Activated CD4-positive, alpha-beta T cell treated with anti-CD3 and anti-CD28 coated beads, Interleukin-2, amount 10 ng/mL, durations not matched to agents 24 days and 14 days (primary cell): Measurements from ENCODE around the gene SYT17. TPM values are rescaled to one million over a fixed set of nuclear protein-coding genes. Genes with fewer than 3 reads are reported as not detected.

Experiments used
- DNase-seq: peaks from one replicate; pipeline ENCODE4 v3.0.0; 2022
- H3K27ac Mint-ChIP-seq: one replicate; pipeline ENCODE4 v1.8.0; 2022; ENCODE audit warnings: mild to moderate bottlenecking, mixed read lengths
- H3K27me3 Mint-ChIP-seq: one replicate; pipeline ENCODE4 v1.8.0; 2022; ENCODE audit warnings: mixed read lengths
- H3K36me3 Mint-ChIP-seq: one replicate; pipeline ENCODE4 v1.8.0; 2022; ENCODE audit warnings: low read depth, mild to moderate bottlenecking, mixed read lengths
- H3K4me1 Mint-ChIP-seq: one replicate; pipeline ENCODE4 v1.8.0; 2021; ENCODE audit warnings: mixed read lengths
- H3K4me3 Mint-ChIP-seq: one replicate; pipeline ENCODE4 v1.8.0; 2022; ENCODE audit warnings: mild to moderate bottlenecking, moderate library complexity, mixed read lengths
- H3K9me3 Mint-ChIP-seq: one replicate; pipeline ENCODE4 v1.8.0; 2021; ENCODE audit warnings: mixed read lengths
- intact Hi-C: fragments of 100-400 bp; cut with micrococcal nuclease; formaldehyde crosslinking; loops from one replicate; pipeline ENCODE4 v1.15.1; 2023
- total RNA-seq: library from RNA; stranded (reverse); gene quantifications from 2 replicates; pipeline ENCODE4 v1.2.3, GENCODE V29; 2022

Gene SYT17
- total RNA-seq, 1 donor from 2014 or later: 1.3 TPM

DNA sequence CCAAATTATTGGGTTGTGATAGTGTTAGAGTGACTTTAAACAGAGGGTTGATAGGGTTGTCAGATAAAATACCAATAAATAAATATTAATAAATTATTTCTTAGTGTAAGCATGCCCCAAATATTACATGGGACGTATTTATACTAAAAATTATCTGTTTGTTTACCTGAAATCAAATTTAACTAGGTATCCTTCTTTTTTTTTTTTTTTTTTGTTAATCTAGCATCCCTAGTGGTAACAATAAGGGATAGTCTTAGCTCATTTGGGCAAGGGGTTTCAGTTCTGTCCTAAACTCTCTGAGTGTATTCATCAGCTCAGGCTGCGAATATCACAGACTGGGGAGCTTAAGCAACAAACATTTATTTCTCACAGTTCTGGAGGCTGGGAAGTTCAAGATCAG is 118.8 kb downstream of the SYT17 start:
- DNase-seq: no peak
- Mint-ChIP-seq H3K27me3 (peaks cover 7% of the 10 kb centered on the region), H3K4me3 (no peak overlapping the region), H3K9me3 (no peaks in the 10 kb centered on the region), H3K4me1 (peaks cover 12% of the 10 kb centered on the region), H3K36me3 (no peaks in the 10 kb centered on the region), H3K27ac (no peak overlapping the region)
- intact Hi-C loops: no loop called here

DNA sequence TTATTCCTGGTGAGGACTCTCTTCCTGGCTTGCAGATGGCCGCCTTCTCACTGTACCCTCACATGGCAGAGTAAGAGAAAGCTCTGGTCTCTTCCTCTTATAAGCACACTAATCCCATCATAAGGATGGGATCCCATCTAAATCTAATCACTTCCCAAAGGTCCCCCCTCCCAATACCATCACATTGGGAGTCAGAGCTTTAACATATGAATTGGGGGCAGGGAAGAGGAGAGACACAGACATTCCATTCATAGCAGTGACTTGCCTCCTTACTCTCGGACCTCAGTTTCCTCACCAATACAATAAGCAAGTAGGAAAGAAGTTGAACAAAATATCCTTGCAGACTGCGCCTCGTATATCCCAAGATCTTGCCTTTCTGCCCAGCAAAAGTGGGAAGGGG is 119.2 kb downstream of the SYT17 start:
- no peaks in the 10 kb centered on the region for H3K9me3 Mint-ChIP-seq

DNA sequence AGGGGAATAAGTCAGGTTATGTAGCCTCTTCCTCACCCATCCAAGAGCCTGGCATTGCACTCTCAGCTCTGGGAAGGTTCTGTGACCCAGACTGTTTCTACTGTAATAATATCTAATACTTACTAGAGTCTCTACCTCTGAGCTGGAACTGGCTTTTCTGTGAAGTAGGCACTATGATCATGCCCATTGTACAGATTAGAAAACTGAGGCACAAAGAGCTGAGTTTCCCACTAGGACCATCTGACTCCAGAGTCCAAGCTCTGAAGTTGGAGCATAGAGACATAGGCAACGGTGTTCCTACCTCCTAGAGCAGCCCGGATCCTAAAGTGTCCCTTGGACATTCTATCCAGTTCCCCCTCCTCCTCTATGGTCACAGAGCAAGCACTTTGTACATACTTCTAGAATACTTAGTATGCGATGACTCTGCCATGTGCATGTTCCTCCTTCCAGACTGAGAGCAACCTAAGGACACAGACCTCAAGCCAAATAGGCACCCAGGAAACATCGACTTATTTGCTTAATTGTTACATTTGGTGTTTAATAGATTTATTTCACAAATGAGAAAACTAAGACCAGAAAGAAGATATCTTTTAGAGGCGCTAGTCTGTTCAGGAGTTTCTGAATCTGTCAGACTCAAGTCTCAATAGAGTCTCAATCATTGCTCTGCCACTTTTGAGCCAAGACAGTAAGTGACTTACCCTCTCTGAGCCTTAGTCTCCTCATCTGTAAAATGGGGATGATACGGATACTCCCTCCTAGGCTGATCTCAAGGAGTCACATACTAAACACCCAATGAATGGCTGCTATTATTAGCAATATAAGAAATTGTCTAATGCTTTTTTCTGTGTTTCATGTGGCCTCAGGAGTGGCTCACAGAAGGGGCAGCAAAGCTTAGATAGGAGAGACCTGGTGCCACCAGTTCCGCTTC is 121.1 kb downstream of the SYT17 start:
- Mint-ChIP-seq H3K4me3 (no peak overlapping the region), H3K4me1 (peaks cover 17% of the 10 kb centered on the region), H3K9me3 (peaks cover 9% of the 10 kb centered on the region), H3K27ac (no peak overlapping the region), H3K36me3 (no peaks in the 10 kb centered on the region), H3K27me3 (peaks cover 7% of the 10 kb centered on the region)
- intact Hi-C loops: no loop called here
- DNase-seq: no peak

More for the DNA sequence above, 119.2 kb downstream of the SYT17 start:
- no peaks in the 10 kb centered on the region for H3K36me3 Mint-ChIP-seq
- peaks cover 12% of the 10 kb centered on the region for H3K4me1 Mint-ChIP-seq
- H3K27me3 Mint-ChIP-seq: peaks cover 7% of the 10 kb centered on the region
- no peak overlapping the region for H3K27ac Mint-ChIP-seq
- DNase-seq: no peak
- H3K4me3 Mint-ChIP-seq: no peak overlapping the region
- intact Hi-C loops: no loop called here

DNA sequence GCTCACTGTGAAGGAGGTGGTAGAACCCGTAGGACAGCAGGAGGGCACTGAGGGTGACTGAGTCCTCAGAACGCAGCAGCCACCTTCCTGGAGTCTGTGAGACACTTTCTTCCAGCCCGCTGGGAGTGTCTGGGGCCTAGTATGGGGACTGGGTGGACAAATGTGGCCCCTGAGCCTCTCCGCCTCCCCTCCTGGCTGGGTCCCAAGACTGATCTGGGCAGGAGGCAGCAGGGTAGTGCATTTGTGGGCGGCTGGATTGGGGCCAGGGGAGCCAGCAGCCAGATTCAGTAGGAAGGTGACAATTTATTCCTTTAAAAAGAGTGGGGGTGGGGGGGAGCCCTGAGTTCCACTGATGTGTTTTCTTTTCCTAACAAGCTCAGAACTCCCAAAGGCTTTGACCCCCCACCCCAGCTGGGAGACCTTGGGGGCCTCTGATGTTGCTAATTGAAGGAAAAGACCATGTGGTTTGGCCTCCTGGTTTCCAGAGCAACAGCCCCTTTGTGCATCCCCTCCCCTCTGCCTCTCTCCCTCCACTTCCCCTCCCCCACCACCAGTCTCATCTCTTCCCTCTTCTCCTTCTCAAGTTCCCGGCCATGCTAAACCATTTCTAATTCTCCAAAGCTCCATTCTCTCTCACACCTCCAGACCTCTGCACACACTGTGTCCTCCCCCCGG is 121.9 kb downstream of the SYT17 start:
- peaks cover 3% of the 10 kb centered on the region for H3K36me3 Mint-ChIP-seq
- H3K27ac Mint-ChIP-seq: peak overlapping the region; percentile 80
- peaks cover 23% of the 10 kb centered on the region for H3K4me1 Mint-ChIP-seq
- H3K4me3 Mint-ChIP-seq: no peak overlapping the region
- DNase-seq: no peak
- intact Hi-C loops: loop anchor here (5.0 to 10.0 kb wide), 2 partner anchors 65 to 223 kb away; partner anchors contain the start of gene COQ7
- peaks cover 14% of the 10 kb centered on the region for H3K9me3 Mint-ChIP-seq
- H3K27me3 Mint-ChIP-seq: peaks cover 5% of the 10 kb centered on the region

DNA sequence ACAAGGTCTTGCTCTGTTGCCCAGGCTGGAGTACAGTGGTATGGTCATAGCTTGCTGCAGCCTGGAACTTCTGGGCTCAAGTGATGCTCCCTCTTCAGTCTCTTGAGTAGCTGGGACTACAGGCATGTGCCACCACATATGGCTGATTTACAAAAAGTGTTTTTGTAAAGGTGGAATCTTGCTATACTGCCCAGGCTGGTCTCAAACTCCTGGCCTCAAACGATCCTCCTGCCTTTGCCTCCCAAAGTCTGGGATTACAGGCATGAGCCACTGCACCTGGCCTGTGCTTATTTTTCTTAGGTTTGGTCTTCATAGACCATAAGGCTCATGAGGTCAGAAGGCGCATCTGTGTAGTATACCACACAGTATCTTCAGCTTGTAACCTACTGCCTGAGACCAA is 122.8 kb downstream of the SYT17 start:
- peaks cover 6% of the 10 kb centered on the region for H3K36me3 Mint-ChIP-seq
- H3K27ac Mint-ChIP-seq: peak overlapping the region; percentile 64
- intact Hi-C loops: loop anchor here (5.0 to 10.0 kb wide), 2 partner anchors 66 to 224 kb away; partner anchors contain the start of gene COQ7
- peaks cover 26% of the 10 kb centered on the region for H3K4me1 Mint-ChIP-seq
- no peak overlapping the region for H3K4me3 Mint-ChIP-seq
- peaks cover 14% of the 10 kb centered on the region for H3K9me3 Mint-ChIP-seq
- peaks cover 5% of the 10 kb centered on the region for H3K27me3 Mint-ChIP-seq
- no peak for DNase-seq

DNA sequence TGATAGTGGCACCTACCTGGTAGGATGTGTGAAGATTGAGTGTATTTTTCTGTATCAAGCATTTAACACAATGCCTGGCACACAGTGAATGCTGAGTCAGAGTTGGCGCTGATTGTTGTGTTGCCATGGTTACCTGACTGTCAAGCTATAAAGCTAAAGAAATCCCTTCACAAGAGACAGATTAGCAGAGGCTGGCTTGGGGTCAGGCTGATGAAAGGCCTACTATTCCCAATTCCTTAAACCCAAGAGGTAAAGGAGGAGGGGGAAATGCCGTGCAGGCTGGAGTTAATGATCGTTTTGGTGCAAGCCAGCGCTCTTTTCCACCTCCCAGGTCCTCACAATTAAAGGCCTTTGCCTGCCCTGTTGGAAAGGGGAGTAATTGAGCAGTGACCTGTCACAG is 123.4 kb downstream of the SYT17 start:
- peaks cover 14% of the 10 kb centered on the region for H3K9me3 Mint-ChIP-seq
- DNase-seq: no peak
- peaks cover 6% of the 10 kb centered on the region for H3K36me3 Mint-ChIP-seq
- peaks cover 26% of the 10 kb centered on the region for H3K4me1 Mint-ChIP-seq
- intact Hi-C loops: loop anchor here (5.0 to 10.0 kb wide), 2 partner anchors 67 to 224 kb away; partner anchors contain the start of gene COQ7
- peaks cover 5% of the 10 kb centered on the region for H3K27me3 Mint-ChIP-seq
- peak overlapping the region; percentile 64 for H3K27ac Mint-ChIP-seq
- no peak overlapping the region for H3K4me3 Mint-ChIP-seq

DNA sequence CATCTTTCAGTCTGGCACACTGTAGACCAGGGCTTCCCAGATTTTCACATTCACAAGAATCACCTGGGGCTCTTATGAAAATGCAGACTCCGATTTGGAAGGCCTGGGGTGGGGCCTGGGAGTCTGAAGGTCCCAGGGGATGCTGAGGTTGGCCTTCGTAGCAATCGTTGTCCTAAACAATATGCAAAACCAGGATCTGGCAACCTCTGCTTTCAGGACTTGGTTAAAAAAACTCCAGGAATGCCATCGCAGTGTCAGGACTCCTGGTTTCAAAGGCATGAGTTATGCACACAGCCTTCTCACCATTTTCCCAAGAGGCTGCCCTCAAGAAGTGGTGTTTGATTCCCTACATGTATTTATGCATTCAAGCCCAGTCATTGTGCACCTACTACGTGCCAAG is 124.1 kb downstream of the SYT17 start:
- intact Hi-C loops: loop anchor here (5.0 to 10.0 kb wide), 2 partner anchors 67 to 225 kb away; partner anchors contain the start of gene COQ7
- Mint-ChIP-seq H3K4me3 (no peak overlapping the region), H3K9me3 (peaks cover 14% of the 10 kb centered on the region)

DNA sequence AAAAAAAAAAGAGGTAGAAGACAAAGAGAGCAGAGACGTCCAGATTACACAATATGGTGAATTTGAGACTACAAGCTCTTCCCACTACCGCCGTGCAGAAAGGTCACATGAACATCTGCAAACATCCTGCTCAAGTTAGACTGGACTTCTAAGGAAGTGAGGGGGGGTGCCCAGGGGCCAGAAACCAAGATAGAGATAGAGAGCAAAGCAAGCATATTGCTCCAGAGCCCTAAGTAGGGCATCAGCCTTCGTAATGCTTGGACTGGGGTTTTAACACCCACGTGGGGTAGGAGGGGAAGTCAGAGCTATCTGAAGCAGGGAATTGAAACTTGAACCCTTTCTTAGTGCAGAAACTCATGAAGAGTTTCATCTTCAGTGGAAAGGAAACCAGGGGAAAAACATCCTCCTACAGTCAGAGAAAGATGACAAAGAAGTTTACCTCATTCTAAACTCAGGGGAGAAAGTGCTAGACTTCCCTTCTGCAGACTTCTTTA is 126.2 kb downstream of the SYT17 start:
- intact Hi-C loops: loop anchor here (2.0 to 10.0 kb wide), 3 partner anchors 63 to 227 kb away; partner anchors contain the start of gene COQ7
- peak; percentile 71 for DNase-seq
- peaks cover 14% of the 10 kb centered on the region for H3K9me3 Mint-ChIP-seq

More for the DNA sequence above, 124.1 kb downstream of the SYT17 start:
- DNase-seq: no peak
- Mint-ChIP-seq H3K4me1 (peaks cover 26% of the 10 kb centered on the region), H3K27me3 (peaks cover 5% of the 10 kb centered on the region), H3K36me3 (peaks cover 6% of the 10 kb centered on the region), H3K27ac (peak overlapping the region; percentile 63)

DNA sequence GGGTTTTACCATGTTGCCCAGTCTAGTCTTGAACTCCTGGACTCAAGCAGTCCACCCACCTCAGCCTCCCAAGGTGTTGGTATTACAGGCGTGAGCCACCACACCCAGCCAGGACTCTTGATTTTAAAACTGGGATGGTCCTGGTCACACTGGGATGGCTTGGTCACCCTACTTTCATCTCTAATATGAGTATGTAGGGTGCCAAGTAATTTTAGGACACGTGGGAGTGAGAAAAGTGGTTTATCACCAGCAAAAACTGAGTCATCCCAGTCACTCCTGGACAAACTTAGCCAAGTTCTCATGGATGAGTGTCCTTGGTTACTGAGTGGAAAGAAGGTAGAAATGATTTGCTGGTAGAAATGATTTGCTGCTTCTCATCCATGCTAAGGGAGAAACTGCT is 127.4 kb downstream of the SYT17 start:
- Mint-ChIP-seq H3K27ac (peak overlapping the region; percentile 90), H3K4me1 (peaks cover 22% of the 10 kb centered on the region), H3K27me3 (peaks cover 2% of the 10 kb centered on the region), H3K36me3 (peaks cover 6% of the 10 kb centered on the region), H3K4me3 (peak overlapping the region; percentile 57), H3K9me3 (peaks cover 15% of the 10 kb centered on the region)
- DNase-seq: no peak
- intact Hi-C loops: loop anchor here (1.0 to 10.0 kb wide), 4 partner anchors 61 to 176 kb away; no protein-coding TSS in a partner anchor

More for the DNA sequence above, 126.2 kb downstream of the SYT17 start:
- Mint-ChIP-seq H3K4me3 (peak overlapping the region; percentile 48), H3K4me1 (peaks cover 26% of the 10 kb centered on the region), H3K27me3 (peaks cover 4% of the 10 kb centered on the region), H3K36me3 (peaks cover 6% of the 10 kb centered on the region), H3K27ac (peak overlapping the region; percentile 90)

DNA sequence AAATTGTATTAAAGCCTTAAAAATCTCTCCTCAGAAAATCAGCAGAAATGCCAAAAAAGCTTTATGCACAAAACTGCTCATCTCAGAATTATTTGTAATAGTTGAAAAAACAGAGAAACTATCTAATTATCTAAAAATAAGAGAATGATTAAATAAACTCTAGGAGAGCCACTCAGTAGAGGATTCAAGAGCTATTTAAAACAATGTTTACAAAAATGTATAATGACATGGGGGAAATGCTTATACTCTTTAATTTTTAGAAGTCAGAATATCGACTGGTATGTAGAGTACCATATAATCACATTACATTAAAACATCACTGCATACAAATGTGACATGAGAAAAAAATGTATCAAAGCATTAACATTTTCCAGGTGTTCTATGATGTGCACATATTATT is 129.4 kb downstream of the SYT17 start:
- H3K4me3 Mint-ChIP-seq: no peak overlapping the region
- peaks cover 5% of the 10 kb centered on the region for H3K27me3 Mint-ChIP-seq
- H3K9me3 Mint-ChIP-seq: peaks cover 18% of the 10 kb centered on the region
- intact Hi-C loops: loop anchor here (10.0 kb wide), 1 partner anchor 73 kb away; no protein-coding TSS in a partner anchor
- H3K27ac Mint-ChIP-seq: no peak overlapping the region
- peaks cover 19% of the 10 kb centered on the region for H3K4me1 Mint-ChIP-seq
- peaks cover 6% of the 10 kb centered on the region for H3K36me3 Mint-ChIP-seq
- DNase-seq: no peak

DNA sequence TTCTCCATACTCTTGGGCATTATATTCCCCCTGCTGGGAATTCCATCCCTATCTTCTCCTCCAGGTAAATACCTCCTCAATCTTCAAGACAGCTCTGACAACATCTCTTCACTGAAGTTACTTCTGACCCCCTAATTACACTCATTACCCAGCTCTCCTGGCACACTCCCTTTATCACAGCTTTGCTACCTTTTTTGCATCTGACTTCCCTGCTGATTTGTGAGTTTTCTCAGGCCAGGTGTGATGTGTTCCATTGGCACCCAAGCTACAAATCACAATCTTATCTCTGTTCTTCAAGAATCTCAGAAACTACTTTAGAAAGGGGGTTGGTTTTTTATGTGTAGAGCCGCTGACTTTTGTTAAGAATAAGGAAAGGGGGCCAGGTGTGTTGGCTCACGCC is 131.5 kb downstream of the SYT17 start:
- H3K27ac Mint-ChIP-seq: no peak overlapping the region
- peaks cover 6% of the 10 kb centered on the region for H3K27me3 Mint-ChIP-seq
- intact Hi-C loops: loop anchor here (10.0 kb wide), 1 partner anchor 75 kb away; no protein-coding TSS in a partner anchor

DNA sequence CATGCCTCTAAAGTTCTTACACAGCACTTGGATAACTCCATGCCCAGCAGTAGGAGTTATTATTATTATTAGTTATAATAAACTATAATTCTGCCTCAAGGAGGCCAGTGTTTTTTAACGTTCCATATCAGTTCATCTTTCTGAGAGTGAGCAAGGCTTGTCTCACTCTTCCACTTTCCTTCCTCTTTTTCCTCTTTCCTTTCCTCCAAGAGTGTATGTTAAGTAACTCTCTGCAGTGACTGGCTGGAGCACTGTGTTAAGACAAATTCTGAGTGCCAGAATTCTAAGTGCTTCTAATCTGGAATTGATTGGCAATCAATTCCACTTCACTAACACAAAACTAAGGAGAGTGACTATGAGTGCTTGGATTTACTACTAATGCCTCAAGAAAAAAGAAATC is 133.9 kb downstream of the SYT17 start:
- Mint-ChIP-seq H3K27me3 (peaks cover 7% of the 10 kb centered on the region), H3K9me3 (peaks cover 6% of the 10 kb centered on the region), H3K4me3 (no peak overlapping the region), H3K4me1 (no peaks in the 10 kb centered on the region), H3K36me3 (no peaks in the 10 kb centered on the region), H3K27ac (no peak overlapping the region)
- DNase-seq: no peak
- intact Hi-C loops: no loop called here

More for the DNA sequence above, 131.5 kb downstream of the SYT17 start:
- no peak for DNase-seq
- peaks cover 6% of the 10 kb centered on the region for H3K4me1 Mint-ChIP-seq
- H3K36me3 Mint-ChIP-seq: peaks cover 4% of the 10 kb centered on the region
- H3K4me3 Mint-ChIP-seq: no peak overlapping the region
- H3K9me3 Mint-ChIP-seq: peaks cover 9% of the 10 kb centered on the region

DNA sequence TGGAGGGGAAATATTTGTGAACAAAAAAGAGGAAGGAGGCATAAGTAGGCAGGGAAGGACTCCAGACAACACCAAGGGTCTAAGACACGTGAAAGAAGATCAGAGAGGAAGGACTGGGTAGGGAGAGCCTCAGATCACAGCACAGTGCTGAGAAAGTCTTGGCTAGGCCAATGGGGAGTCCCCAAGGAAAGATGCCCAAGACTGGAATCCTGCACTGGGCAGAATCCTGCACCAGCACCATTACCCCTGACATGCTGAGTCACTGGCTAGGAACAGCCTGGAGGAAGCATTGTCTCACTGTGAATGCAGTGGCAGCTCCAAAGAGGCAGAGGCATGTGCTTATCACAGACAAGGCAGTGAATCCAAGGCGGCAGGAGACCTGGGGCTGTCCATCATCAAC is 136.7 kb downstream of the SYT17 start:
- Mint-ChIP-seq H3K27me3 (peaks cover 5% of the 10 kb centered on the region), H3K27ac (no peak overlapping the region), H3K9me3 (peaks cover 9% of the 10 kb centered on the region), H3K36me3 (no peaks in the 10 kb centered on the region), H3K4me1 (no peaks in the 10 kb centered on the region), H3K4me3 (no peak overlapping the region)
- intact Hi-C loops: no loop called here
- no peak for DNase-seq
